Non-pigmented ciliary epithelial cell (primary cell): ENCODE measurements around the gene STKLD1.
"Not testable (repeated sequence)": the region's sequence is repeated elsewhere in the genome, so short reads cannot be mapped to it uniquely, and the experiment has no call there.

Source experiments
- DNase-seq: peaks from one replicate; pipeline ENCODE4 v3.0.0-alpha.2; 2010; ENCODE audit warnings: low read depth

STKLD1 gene

DNA sequence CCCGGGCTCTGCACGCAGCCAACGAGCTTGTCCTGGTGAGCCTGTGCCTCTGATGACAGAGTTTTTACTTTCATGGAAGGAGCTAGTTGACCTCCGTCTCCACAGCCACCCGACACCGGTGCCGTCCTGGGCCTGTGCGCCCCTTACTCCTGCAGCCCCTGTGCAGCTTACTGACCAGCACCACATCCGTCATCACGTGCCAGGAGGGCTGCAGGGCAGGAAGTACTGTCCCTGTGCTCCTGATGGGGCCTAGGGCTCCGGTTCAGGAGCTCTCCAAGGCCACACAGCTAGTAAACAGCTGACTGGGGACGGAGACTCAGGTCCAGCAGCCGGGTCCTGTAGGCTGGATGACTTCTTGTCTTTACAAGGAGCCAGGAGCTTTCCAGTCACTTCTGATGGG is 10.2 kb downstream of the STKLD1 start:
- no peak for DNase-seq

DNA sequence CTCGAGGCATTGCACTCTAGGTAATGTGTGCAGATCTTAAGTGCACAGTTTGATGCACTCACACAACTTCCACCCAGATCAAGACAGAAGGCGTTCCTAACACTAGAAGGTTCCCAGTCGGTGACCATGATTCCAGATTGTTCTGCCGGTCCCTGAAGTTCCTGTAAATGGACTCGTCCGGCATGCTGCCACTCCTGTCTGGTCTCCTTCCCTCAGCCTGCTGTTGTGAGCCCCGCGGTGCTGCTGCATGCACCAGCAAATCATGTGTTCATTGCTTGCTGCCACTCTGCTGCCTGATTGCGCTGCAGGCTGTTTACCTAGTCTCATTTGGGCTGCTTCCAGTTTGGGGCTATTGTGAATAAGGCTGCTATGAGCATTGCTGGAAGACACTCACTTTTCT is 11.5 kb downstream of the STKLD1 start:
- no peak for DNase-seq

DNA sequence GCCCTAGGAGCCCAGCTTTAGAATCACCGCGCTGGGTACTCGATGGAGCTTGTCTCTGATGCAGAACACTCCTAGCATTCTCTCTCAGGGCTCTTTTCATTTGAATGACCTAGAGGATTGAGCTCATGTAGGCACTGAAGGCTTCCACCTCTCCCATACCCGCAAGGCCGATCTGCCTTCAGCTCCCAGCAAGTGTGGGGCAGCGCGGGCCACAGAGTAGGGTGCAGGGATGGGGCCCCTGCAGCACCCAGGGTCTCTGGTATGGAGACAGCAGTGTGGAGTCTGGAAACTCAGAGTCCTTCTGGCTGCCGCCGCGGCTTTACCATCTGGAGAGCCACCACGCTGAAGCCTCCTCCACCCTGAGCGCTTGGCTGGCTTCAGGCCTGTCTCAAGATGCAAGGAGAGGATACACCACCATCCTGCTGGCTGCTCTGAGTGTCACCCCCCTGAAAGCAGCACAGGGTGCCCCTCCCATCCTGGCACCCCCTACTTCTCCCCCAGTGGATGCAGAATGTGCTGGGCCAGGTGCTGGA is 12.9 kb downstream of the STKLD1 start:
- no peak for DNase-seq

DNA sequence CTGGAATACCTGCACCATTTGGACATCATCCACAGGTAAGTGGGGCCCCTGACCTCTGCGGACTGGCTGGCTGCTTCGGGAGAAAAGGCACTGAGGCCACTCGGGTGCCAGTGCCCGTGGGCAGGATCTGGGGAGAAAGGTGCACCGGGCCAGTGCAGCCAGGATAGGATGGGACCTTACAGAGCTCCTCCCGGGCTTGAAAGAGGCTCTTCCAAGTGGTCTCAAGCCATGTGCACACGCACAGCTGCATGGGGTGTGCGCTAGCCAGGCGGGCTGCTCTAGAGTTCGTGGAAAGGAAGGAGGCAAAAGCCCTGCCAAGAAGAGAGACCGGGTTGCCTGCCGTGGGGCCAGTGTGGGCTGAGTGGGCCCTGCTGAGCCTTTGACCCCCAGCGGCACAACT is 13.4 kb downstream of the STKLD1 start:
- DNase-seq = no peak

DNA sequence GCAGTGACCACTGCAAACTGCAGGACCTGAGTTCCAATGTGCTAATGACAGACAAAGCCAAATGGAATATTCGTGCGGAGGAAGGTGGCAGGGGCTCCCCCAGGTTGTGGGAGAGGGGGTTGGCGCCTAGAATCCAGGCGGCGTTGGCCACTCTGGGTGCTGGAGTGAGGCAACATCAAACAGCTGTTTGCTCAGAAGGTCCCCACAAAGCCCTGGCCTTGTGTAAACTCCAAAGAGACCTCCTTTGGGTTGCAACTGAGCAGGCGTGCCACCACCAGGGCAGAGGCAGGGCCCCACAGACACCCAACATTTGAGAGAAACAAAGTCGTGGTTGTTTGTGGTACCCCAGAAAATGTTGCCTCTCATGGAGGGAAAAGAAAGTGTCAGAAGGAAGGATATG is 14.5 kb downstream of the STKLD1 start:
- no peak for DNase-seq

DNA sequence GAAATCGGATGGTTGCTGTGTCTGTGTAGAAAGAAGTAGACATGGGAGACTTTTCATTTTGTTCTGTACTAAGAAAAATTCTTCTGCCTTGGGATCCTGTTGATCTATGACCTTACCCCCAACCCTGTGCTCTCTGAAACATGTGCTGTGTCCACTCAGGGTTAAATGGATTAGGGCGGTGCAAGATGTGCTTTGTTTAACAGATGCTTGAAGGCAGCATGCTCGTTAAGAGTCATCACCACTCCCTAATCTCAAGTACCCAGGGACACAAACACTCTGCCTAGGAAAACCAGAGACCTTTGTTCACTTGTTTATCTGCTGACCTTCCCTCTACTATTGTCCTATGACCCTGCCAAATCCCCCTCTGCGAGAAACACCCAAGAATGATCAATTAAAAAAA is 15.3 kb downstream of the STKLD1 start:
- DNase-seq = not testable (repeated sequence)

DNA sequence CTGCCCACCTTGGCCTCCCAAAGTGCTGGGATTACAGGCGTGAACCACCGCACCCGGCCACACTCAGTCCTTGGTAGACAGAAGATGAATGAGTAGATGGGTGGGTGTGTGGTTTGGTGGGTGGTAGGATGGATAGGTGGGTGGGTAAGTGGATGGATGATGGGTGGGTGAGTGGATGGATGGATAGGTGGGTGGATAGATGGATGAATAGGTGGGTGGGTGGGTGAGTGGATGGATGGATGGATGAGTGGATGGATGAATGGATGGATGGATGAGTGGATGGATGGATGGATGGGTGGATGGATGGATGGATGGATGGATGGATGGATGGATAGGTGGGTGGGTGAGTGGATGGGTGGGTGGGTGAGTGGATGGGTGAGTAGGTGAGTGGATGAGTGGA is 16.1 kb downstream of the STKLD1 start:
- not testable (repeated sequence) for DNase-seq

DNA sequence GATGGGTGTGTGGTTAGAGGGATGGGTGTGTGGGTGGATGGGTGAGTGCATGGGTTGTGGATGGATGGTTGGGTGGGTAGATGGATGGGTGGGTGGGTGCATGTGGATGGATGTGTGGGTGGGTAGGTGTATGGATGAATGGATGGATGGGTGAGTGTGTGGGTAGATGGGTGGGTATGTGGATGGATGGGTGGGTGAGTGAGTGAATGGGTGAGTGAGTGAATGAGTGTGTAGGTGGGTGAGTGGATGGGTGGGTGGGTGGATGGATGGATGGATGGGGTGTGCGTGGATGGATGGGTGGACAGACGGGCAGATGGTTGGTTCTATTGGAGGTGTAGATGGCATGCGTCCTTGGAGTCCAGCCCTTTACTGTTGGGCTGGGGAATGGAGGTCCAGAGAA is 17.2 kb downstream of the STKLD1 start:
- no peak for DNase-seq

DNA sequence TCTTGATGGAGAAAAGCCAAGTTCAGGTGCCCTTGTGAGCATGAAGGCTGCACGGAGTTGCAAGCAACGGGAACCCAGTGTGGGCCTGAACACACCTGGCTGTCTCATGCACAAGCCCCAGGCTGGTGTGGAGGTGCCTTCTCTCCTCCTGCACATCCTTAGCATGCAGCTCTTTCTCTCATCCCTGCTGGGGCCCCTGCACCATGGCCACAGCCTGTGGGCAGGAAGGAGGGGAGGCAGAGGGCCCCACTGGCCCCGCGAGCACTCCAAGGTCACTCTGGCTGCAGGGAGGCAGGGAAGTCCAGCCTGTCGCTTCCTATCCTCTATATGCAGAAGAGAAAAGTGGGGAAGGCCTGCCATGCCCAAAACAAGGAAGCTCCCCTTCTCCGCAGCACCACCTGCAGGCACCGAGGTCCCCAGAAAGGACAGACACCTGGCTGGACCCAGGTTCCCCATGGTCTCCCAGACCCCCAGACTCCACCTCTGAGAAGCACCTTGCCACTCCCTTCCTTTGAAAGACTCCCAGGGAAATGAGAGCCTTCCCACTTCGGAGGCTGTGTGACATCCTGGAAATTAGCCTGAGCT is 18.6 kb downstream of the STKLD1 start:
- DNase-seq = no peak

DNA sequence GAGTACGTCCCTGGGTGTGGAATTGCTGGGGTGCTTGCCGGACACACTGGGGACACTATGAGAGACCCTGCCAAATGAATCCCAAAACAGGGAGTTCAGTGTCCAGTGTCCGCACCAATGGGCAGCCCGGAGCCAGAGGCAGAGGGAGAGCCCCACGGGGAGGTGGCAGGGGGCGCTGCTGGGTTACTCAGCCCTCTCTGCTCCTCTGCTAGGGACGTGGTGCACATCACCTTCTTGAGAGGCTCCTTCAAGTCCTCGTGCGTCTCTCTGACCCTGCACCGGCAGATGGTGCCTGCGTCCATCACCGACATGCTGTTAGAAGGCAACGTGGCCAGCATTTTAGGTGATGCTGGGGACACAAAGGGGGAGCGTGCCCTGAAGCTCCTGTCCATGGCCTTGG is 20.8 kb downstream of the STKLD1 start:
- DNase-seq = no peak

DNA sequence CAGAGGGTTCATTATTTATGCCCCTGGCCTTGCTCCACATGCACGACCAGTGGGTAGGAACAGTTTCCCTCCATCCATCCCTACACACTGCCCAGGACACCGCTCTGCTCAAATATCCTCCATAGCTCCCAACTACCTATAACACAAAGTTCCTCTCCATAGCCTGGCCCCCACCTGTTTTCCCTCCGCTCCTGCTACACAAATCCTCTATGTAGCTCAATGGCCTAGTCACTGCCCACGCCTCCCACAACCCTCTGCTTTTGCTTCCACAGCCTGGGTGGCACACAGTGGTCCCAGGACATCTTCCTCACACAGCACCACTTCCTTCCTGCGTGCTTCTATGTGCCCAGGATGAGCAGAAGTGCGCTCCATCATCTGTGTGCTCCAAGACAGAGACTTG is 21.2 kb downstream of the STKLD1 start:
- no peak for DNase-seq

DNA sequence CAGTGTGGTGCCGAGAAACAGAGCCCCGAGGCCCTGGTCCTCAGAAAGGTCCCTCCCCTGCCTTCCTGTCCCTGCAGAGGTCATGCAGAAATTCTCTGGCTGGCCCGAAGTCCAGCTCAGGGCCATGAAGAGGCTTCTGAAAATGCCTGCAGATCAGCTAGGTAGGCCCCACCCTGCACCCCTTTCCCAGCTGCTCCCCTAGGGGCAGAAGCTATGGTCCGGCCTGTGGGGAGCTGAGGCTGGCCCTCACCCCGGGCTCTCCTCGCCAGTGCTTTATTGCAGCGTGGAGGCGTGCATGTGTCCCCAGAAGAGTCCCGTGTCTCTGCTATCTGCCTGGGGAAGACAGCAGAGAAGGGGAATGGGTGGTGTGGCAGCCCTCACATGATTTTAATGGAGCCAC is 21.7 kb downstream of the STKLD1 start:
- no peak for DNase-seq

DNA sequence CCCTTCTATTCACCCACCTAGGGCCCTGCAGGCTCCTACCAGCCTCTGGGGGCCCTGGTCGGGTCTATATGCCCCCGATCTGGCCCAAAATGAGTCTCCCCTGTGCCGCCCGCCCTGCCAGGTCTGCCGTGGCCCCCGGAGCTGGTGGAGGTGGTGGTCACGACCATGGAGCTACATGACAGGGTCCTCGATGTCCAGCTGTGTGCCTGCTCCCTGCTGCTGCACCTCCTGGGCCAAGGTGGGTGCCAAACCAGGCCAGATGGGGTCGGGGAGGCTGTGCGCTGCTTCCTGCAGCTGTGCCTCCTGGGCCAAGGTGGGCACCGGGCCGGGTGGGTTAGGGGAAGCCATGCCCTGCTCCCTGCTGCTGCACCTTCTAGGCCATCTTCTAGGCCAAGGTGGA is 24.1 kb downstream of the STKLD1 start:
- no peak for DNase-seq

DNA sequence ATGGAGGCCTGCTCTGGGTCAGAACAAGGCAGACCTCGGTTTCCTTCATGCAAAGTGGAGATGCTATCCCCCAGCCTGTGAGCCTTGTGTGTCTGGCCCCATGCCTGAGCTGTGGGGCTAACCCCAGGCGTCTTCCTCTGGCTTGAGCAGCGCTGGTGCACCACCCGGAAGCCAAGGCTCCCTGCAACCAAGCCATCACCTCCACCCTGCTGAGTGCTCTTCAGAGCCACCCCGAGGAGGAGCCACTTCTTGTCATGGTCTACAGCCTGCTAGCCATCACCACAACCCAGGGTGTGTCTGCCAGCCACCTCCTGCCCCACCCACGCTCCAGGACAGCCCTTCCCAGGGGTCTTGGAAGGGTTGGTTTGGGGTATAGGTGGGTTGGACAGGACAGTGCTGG is 25.4 kb downstream of the STKLD1 start:
- no peak for DNase-seq

DNA sequence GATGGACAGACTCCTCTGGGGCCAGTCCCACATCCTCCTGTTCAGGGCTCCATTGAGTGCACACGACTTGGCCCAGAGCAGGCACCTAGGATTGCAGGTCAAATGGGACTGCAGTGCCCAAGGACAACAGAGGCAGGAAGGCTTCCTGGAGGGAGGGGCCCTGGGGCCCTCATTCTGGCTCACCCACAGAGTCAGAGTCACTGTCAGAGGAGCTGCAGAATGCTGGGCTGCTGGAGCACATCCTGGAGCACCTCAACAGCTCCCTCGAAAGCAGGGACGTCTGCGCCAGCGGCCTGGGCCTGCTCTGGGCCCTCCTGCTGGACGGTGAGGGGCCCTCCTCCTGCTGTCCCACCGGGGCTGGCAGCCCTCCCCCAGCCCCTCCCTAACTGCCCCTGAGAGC is 26.5 kb downstream of the STKLD1 start:
- no peak for DNase-seq

DNA sequence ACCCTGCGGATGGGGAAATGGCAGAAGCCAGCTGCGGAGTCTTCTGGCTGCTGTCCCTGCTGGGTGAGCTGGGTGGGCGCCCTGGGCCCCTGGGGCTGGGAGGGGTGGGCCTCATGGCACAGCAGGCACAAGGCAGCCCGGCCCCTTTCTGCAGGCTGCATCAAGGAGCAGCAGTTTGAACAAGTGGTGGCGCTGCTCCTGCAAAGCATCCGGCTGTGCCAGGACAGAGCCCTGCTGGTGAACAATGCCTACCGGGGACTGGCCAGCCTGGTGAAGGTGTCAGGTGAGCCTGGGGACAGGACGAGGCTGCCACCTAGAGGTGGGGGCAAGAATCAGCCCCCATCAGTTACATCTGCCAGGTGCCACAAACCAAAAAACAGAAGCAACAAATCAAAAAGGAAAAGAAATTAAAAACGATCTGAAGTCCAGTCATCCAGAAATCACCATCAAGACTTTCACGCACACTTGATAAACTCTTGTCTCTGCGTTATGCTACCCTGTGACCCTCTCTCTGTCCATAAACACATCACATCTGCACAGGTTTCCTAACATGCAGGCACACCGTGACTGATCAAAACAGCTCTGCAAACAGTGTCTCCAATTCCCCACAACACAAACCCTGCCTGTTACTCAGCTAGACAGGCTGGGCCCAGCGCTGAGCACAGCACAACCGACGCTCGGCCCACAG is 27.7 kb downstream of the STKLD1 start:
- DNase-seq = no peak

DNA sequence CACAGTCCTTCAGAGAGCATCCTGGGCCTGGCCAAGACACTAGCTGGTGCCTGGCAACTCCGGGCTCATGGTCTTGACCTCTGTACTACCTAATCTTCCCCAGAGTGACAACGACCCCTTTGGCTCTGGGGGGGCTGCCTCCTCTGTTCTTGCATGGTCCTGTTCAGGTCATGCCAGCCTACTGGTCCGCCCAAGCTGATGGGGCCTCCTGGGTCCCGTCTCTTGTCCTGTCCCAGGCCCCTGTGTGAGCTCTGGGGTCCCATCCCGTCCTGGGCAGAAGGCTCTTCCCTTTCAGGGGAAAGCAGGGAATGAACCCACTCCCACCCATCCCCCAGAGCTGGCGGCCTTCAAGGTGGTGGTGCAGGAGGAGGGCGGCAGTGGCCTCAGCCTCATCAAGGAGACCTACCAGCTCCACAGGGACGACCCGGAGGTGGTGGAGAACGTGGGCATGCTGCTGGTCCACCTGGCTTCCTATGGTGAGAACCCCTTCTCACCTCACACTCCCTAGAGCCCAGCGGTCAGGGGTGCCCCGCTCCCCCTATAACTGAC is 28.4 kb downstream of the STKLD1 start:
- no peak for DNase-seq

DNA sequence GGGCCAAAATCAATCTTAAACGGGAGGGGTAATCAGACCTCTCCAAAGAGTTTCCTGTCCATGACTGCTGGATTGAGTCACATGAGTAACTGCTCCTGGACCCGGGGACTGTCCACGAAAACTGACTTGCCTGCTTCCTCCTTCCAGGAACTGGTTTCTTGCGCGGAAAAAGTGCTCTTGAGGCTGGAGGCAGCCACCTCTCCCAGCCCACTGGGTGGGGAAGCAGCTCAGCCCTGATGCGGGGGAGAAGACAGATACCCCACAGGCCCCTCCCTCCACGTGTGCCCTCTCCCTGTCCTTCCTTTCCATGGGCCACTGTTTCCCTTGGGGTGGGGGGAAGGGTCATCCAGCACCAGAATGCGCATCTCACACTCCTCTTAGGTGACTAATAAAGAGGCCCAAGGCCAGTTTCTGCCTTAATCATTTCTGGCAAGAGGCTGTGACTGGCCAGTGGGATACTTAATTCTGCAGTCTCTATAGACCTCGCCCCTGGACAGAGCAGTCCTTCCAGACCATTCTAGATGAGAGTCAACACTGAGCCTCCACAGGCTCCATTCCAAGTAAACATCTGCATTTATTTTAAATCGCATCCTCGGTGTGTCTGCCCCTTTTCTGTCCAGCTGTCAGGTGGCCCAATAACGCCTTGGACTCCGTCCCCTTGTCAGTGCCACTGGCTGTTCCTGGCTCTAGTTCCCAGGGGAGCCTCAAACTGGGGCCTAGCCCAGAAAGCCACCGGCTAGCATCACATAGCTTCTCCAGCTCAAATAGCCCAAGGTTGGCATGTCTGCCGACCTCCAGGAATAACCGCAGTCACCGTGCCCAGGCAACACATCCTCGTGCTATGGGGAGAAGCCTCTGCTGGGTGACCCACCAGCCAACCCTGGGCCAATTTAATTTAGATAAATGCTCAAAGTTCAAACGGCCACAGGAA is 29.6 kb downstream of the STKLD1 start:
- DNase-seq = no peak

DNA sequence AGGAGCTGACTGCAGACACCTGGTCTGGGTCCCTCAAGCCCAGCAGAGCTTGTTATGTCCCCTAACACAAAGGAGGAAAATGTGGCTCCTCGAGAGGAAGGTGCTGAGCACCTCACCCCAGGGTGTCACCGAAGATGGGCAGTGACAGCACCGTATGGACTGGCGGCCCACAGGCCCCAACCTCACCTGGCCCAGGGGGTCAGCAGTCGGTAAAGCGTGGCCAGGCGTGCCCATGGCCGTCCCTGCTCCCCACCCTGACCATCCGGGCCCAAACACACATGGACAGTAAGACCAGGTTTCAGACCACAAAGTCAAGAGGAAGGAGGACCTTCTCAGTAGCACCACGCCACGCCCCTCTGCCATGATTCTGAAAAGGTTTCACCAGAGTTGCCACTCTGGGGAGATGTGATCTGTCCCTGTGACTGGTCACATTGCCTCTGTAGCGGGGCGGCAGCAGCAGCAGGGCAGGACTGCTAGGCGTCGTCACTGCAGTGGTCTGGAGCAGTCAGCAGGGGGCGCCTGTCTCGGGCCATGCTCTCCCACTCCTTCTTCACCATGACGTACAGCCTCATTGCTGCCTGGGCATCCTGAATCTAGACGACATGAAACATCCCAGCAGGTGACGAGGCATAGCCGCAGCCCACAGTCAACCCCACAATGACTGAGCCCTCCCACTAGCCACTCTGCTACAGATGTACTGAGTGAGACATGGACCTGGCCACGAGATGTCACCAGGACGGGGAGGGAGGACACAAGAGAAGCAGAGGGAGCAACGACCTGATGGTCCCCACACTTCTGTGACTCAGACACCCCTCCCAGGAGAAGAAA is 30.5 kb downstream of the STKLD1 start:
- DNase-seq = peak; percentile 27

DNA sequence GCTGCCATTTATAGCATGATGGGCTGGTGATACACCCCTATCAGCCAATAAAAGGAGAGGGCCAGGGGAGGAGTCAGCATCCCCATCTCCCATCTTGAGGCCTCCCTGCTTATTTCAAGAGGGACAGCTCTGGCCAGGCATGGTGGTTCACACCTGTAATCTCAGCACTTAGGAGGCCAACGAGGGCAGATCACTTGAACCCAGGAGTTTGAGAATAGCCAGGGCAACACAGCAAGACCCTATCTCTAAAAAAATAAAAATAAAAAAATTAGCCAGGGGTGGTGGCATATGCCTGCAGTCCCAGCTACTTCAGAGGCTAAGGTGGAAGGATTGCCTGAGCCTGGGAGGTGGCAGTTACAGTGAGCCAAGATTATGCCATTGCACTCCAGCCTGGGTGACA is 31.9 kb downstream of the STKLD1 start:
- DNase-seq = no peak

DNA sequence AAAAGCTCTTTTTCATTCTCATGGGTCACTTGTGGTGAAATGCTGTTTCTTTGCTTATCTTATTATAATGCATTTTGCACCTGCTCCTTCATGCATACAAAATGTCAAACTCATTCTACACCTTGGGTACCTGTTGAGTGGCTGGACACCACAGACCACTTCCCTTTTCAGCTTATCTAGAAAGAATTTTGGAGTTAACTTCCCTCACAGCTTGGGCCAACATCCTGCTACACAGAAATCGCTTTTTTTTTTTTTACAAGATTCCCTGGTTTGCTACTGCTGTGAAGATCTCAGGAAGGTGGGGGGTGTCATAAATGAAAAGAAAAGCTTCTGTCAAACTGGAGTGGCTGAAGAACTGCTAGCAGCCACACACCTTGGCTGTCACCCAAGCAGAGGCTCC is 39.0 kb downstream of the STKLD1 start:
- no peak for DNase-seq
